ENCODE data around the gene HOXA10.

Gene HOXA10

DNA sequence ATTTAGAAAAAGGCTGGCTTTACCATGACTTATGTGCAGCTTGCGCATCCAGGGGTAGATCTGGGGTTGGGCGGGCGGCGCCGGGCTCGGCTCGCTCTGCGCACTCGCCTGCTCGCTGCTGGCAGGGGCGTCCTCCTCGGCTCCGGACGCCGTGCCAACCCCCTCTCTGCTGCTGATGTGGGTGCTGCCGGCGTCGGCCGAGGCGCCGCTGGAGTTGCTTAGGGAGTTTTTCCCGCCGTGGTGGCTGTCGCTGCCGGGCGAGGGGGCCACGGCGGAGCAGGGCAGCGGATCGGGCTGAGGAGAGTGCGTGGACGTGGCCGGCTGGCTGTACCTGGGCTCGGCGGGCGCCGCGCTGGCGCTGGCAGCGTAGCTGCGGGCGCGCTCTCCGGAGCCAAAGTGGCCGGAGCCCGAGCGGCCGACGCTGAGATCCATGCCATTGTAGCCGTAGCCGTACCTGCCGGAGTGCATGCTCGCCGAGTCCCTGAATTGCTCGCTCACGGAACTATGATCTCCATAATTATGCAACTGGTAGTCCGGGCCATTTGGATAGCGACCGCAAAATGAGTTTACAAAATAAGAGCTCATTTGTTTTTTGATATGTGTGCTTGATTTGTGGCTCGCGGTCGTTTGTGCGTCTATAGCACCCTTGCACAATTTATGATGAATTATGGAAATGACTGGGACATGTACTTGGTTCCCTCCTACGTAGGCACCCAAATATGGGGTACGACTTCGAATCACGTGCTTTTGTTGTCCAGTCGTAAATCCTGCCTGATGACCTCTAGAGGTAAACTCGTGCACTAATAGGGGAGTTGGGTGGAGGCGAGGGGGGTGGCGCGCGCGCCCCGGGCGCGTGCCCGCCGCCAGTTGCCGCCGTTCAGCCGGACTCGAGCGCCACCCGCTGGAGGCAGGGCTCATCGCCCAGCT lies 30.8 kb downstream of the HOXA10 start, which contains the start of gene HOXA5:
TSS of gene HOXA5 (minus strand) at position 659 of the 927 bp plus-strand sequence. CDS start at position 585, 74 bp downstream.
- DNase-seq, result peak; percentile 96

DNA sequence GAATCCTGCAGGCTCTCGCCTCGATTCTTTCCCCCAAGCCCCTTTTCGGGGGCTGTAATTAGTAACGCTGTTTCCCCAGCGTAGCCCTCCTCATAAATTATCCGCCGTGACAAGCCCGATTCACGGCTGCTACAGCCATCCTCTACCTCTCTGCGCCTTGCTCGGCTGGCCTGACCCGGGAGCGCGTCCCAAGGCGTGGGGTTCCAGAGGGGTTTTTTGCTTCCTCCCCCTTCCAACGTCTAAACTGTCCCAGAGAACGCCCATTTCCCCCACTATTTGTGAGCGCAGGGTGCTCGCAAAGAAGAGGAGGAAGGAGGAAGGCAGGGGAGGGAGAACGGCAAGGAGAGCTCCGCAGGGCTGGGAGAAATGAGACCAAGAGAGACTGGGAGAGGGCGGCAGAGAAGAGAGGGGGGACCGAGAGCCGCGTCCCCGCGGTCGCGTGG lies 31.5 kb downstream of the HOXA10 start:
- DNase-seq, result peak; percentile 68

DNA sequence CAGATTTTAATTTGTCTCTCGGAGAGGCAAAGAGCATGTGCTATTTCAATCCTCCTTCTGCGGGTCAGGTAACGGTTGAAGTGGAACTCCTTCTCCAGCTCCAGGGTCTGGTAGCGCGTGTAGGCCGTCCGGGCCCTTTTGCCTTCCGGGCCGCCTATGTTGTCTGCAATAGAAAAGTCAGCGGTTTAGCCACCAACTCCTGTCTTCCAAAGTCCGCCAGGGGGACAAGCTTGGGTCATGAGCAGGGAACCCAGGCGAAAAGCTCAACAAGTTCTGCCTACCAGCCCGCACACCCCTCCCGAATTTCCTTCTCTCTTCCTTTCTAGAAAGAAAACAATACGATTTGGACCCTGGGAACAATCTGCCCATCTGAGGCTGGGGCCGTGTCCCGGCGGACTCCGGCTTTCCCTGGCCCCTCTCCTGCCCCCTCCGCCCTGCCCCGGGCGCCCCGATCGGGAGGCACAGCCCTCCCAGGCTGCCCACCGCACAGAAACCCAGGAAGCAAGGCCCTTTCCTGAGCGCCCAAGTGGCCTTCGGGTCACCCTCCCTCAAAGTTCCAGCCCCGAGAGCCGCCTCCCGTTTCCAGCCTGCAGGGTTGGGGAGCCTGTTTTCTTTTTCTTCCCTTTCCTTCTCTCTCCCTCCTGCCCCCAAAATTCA lies 32.1 kb downstream of the HOXA10 start:
- peak; percentile 58 for DNase-seq

DNA sequence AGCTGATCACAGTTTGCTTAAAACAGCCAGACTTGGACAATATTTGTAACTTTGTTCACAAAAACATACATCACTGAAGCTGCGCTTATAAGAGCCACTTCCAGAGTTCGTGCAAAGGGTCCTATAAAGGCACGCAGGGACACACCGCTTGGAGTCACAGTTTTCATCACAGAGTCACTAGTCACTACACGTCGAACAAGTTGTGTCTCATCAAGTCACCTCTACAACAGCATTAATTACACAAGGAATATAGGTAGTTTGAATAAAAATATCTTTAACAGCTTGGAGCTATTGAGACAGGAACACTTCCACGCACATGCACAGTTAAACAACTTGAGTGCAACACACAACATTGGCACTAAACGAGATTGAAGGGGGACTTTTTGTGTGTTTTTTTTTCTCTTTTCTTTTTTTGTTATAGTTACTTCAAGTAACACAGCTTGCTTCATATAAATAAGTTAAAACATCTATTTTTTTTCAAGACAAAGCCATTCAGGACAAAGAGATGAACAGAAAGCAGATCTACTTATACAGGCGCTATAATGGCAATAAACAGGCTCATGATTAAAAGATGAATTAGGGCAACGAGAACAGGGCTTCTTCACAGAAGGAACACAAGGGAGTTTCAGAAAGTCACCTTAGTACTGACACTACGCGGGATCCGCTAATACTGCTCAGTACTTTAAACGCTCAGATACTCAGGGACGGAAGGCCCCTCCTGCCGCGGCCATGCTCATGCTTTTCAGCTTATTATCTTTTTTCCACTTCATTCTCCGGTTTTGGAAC lies 32.8 kb downstream of the HOXA10 start:
- no peak for DNase-seq

DNA sequence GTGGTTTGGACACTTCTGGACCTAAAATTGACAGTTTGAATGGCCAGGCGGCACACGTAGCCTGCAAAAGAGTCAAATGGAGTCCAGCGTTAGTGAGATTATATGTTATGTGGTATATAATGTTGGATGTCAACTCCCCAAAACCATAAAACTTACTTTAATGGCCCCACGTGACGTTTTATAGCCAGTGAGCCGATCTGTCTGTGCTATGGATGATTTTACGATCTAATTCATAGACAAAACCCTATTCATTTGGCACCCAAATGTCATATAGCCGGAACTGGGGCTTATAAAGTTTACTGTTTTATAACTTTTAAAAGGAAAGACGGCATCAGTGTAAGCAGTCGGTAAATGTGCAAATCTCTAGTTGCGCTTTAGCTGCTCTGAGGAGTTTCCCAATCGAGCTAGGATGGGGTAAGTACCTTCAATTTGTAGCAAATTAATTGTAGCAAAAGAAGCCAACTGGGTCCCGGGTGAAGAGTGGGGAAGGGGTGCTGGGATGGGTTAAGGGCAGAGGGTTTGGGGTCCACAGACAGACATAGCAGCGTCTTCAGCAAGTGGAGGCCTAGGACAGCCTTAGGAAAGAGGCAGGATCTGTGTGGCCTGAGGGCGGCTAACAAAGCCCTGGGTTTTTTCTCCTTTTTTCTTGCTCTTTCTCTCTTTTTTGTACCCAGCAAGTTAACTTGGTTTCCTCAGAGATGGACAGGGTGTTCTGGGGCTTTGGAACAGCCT lies 33.8 kb downstream of the HOXA10 start:
- no peak for DNase-seq

DNA sequence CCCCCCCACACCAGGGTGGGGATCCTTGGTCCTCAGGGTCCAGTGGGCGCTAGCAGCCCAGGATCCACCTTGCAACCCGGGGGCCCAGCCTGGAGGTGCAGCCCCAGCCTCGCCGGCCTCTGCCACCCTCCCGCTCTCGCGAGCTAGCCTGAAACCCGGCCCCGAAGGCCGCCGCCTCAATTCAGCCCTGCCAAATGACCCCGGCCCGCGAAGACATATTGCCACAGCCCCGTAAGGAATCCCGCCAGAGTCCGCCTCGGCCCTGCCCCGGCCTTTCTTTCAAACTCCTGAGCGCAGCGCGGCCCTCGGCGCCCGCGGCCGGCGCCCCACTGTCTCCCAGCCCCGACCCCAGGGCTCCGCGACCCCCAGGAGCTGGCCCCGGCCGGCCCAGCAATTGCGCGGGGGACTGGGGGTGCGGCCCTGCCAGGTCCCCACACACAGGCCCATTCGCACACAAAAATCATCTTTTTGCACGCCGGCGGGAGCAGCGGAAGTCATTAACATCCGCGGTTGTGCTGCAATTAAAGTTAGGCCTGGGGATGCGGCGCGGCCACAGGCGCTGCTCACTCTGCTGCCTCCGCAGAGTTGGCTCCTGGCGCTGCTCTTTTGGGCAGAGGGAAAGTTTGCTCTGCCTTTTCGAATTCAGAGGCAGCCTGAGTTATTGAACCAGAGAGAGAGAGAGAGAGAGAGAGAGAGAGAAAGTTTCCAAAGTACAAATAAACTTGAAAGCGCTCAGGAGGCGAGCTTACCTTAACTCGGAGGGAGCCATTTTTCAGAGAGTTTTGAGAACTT lies 34.6 kb downstream of the HOXA10 start:
- no peak for DNase-seq

DNA sequence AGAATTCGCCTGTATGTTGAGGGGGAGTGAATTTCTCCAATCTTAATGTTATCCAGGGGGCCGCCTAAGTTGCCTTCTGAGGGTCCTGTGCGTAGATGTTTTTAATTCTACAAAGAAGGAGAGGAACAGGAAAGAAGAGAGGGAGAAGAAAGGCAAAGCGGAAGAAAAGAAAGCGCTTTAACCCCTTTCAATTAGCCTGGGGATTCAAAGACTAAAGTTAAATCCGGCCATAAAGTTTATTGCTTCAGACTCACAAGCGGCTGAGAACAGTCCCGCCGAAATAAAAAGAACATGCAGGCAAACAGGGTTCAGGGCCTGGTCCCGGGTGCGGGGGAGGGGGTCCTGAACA lies 35.2 kb downstream of the HOXA10 start:
- no peak for DNase-seq

DNA sequence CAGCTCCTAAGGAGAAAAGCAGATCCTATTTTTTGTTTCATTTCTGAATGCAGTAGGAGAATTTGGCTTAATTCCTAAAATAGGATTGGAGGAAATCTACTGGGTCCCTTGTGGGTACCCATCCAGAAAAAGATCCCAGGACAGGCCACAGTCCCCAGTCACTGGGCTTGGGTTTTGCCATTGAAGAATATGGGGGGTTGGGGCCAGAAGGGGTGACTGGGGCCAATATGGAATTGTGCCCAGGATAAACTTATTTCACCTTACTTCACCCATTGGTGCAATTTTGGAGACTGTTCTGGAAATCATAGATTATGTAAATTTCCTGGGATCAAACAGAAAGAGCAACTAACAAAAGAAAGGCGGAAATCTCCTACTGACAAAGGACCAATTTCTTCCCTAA lies 35.6 kb downstream of the HOXA10 start:
- no peak for DNase-seq

DNA sequence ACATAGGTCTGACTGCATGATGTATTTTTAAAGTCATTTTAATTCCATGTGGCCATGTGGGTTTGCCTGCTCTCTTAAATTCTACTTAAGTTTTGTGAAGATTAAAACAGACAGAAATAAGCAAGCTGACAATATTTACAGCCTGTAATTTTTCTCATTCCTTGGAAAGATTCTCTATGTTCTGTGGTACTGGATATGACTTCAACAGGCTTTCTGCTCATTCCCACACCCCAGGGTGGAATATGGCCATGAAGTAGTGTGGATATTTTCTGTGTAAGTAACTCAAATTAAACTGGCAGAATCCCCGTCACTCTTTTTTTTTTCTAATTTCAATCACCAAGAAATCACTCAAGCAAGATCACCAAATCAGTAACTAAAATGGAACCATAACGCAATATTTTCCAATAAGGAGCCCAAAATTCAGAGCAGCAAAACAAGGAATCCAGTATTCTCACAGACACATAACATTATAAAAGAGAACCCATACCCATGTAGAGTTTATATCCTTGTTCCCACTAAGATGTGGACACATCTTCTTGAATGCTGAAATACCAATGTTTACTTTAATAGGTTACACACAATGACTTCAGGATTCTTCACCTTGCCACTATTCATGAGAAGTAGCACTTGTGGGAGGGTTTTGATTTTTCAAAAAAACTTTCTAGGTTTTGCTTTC lies 36.3 kb downstream of the HOXA10 start:
- no peak for DNase-seq

DNA sequence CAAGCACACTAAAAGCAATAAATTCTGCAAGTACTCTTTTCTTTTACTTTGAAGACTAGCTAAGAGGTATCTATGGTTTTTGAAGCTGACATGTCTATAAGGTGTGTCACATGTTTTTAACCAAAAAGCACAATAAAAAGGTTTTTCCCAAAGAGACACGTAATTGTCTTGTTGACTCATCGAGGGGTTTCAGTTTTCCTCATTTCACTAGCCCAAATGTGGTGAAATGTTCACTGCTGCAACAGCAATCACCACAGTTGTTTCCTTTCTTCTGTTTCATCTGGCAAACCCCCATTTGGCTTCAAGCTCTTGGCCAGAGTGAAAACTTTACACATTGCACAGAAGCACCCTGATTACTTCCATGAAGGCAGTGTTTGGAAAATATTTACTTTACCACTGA lies 39.7 kb downstream of the HOXA10 start:
- DNase-seq, result no peak

DNA sequence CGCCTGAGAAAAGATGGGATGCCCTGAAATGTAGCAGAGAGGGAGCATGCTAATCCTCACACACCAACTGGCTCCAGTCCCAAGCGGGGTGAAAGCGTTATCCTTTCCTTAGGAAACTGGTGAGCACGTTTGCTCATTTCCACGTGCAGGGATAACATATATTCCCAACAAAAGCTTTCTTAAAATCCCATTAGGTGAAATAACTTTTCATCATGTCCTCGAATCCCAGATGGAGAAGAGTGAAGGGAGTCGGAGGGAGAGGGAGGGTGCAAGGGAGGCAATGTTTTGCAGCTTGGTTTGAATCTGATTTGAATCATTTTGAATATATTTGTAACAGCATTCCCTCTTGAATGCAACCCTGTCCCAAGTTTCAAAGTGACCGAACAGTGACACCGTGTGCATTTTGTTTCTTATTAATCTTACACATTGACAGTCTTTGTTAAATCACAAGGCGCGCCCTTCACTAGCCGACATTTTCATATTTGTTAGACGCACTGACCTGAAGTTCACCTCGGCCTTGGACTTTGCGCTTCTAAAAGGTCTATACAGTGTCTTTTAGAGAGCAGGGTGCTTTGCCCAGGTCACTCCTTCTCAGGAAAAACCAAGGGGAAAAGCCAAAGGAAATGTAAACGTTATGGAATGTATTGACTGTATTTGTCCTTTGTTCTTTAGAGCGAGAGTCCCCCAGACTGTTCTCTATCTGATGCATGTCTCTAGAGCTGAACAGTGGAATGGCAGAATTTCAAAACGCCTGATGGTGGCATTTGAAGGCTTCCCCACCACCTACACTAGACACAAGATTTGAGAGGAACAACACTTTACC lies 40.5 kb downstream of the HOXA10 start:
- DNase-seq, result no peak

DNA sequence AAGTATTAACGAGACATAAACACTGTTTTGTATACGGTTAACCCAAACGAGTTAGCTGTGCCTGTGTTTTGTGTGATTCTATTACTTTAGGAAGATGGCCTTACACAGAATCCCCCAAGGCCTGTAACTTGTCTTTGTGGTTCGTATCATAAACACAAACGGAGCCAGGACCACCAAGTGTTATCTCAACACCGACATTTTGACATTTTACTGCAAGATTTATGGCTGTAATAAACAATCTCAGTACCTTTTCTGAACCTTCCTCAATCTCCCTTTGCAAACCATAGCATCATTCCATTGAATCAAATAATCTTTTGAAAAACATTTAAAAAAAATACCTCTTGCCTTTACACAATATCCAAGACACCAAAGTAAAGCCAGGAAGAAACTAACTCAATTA lies 41.1 kb downstream of the HOXA10 start:
- no peak for DNase-seq

DNA sequence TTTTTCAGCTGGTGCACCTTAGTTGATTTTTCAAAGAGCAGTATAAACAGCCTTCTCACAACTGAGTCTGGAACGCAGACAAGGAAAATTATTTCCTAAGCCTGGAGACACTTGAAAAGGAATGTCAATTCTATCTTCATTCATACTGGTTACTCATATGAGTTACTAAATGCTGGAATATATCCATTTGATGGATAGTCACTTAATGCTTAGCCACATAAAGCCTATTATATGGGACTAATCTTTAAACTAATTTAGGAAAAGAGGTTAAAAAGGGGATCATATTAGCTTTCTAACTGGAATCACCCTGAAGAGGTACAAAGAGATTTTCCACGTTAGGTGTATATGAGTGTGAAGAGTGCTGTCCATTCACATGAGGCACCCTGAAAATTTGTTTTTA lies 41.9 kb downstream of the HOXA10 start:
- no peak for DNase-seq

DNA sequence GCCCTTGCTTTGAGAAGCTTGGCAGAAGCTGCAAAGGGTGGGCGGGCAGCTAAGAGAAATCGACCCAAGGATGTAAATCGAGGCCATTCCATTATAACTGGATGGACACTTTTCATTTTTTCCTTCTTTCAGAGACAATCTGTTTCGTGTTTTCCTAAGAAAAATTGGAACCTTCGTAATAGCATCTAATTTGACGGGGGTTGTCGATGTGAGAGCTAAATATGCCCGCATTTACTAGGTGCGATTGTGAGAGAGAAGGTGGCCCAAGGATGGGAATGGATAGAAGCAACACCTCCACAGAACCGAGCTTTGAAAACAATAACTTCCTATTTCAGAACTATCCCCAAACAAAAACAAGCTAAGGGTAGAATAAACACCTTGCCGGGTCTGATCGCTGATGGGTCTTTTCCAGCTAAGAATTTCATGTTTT lies 42.7 kb downstream of the HOXA10 start:
- DNase-seq, result no peak

DNA sequence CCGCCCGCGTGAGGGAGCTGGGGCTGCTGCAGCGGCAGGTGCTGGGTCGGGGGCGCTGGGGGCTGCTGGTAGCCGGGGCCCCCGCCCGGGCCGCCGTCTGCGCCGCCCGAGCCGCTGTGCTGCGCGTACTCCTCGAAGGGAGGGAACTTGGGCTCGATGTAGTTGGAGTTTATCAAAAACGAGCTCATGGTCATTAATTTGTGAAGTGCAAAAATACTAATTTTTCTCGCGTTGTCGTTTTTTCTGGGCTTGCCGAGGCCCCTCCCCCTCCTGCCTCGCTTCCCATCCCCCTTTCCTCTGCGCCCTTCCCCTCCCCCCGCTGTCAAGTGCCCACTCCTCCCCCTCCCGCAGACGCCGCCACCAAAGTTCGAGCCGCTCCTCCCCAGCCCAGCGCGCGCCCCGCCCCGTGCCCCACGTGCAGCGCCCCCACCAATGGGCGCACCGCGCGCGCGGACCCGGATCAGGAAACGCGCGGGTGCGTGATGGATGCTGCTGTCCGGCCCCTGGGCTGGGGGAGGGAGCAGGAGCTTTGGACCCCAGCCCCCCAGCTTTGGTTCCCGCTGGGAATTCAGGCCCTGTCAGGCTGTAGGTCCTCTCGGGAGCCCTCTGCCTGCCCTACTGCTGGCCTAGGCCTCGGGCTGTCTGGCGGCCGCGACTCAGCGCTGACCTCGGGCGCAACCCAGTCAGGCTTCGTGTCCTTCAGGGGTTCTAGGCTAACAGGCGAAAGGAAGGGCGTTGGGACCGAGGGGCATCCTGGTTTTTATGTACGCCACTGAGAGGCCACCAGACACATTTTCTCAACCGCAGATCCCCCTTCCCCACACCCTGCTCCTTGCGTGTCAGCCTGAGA lies 43.4 kb downstream of the HOXA10 start, which contains the start of gene HOXA4:
TSS of gene HOXA4 (minus strand) at position 218 of the 850 bp plus-strand sequence. CDS start at position 194, 24 bp downstream.
- DNase-seq, result peak; percentile 84

DNA sequence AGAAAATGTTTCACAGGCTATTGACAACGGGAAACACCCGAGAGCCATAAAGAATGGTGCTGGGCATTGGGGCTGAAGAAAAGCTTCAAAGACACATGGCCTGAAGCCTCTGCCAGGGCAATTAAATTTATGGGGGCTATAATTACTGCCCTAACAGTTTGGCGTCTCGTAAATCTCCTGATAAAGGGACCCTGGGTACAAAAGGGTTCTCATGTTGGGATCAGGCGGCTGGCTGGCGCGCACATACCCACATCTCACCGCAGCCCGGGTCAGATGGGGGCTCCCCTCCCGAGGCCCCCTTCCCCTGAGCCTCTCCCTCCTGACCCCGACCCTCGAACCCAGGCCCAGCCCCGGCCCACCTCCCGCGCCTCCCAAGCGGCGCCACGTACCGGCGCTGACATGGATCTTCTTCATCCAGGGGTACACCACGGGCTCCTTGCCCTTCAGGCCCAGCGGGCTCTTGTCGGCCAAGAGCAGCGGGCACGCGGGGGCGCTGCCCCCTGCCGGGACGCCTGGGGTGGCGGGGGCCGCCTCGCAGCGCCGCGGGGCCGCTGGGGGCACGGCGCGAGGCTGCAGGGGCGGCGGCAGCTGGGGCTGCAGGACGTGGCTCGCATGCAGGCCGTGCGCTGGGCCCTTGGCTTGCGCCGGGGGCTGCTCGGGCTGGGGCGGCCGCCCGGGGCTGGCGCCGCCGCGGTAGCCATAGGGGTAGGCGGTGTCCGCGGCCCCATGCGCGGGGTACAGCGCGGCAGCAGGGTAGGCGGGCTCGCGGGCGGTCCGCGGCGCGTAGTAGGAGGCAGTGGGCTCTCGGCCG lies 44.2 kb downstream of the HOXA10 start:
- peak; percentile 52 for DNase-seq

DNA sequence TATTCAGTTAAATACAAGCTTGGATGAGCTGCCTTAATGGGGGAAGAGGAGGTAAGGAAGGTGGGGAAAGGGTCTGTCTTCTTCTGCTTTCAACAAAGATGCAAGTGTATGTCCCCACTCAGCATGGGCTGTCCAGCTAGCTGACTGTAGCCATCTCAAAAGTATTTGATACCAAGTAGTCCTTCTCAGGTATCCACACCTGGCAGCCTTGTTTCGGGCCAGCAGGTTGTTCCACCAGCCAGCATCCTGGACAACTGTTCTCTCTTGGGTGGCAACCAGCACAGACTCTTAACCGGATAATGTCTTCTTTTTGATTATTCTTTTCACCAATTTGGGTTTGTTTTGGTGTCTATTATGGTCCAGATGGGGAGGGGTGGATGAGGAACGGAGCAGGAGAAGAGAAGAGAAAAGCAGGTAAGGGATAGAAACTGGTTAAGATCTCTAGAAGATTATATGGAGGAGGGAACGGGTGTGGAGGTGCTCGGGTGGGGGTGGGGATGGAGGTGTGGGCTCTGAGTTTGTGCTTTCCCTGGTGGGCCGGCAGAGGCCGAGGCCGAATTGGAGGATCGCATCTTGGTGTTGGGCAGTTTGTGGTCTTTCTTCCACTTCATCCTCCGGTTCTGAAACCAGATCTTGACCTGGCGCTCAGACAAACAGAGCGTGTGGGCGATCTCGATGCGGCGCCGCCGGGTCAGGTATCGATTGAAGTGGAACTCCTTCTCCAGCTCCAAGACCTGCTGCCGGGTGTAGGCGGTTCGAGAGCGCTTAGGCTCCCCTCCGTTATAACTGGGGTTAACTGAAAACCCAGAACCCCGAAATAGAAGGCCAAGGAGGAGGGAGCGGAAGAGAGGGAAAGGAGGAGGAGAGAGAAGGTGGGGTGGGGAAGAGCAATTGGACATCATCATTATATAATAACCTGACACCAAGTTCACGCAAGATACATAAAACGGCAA lies 45.1 kb downstream of the HOXA10 start:
- DNase-seq, result no peak
